ENCODE data around the gene WFIKKN1. TPM values are rescaled to one million over a fixed set of nuclear protein-coding genes. Genes with fewer than 3 reads are reported as not detected.

WFIKKN1 gene
- total and polyA plus RNA-seq, 2 of the 4 experiments (the other 2 are of a cell fraction) = 0.10 TPM; not detected in 1

- Histone ChIP-seq H3K9ac (ENCODE audit: low read depth, low read length) (peak overlapping the region; percentile 84), H3K4ac (ENCODE audit: low read depth, low read length) (peak overlapping the region; percentile 90), H2AK9ac (replicated peaks; ENCODE audit: low read depth, low read length, poor library complexity) (peak overlapping the region; percentile 100), H4K20me1 (ENCODE audit: insufficient read depth, low read length) (peaks cover 36% of the 10 kb centered on the region), H3K79me1 (ENCODE audit: low read depth in 1 of 2, low read length in 2 of 2) (peaks cover 19 to 61% of the 10 kb centered on the region in 2 experiments; a peak in 3 of 4 replicates), H2BK5ac (ENCODE audit: low read depth, low read length, poor library complexity, severe bottlenecking) (peak overlapping the region; percentile 95), H3K56ac (ENCODE audit: extremely low read depth, insufficient read depth, low read length) (peak overlapping the region; percentile 70; the same call in 1 of the 2 replicates), H2BK20ac (ENCODE audit: low read depth, low read length) (no peak overlapping the region), H3K23ac (ENCODE audit: low read depth, low read length) (peak overlapping the region; percentile 88), H2BK120ac (ENCODE audit: low read depth, low read length) (no peak overlapping the region), H4K5ac (ENCODE audit: low read depth, low read length) (no peak overlapping the region), H3K18ac (ENCODE audit: low read depth, low read length) (no peak overlapping the region), H3K36me3 (ENCODE audit: control insufficient read depth, insufficient read depth, low read length) (0 out of 2 replicates have a peak, but pooled peaks cover 2% of the 10 kb centered on the region), H3K4me2 (ENCODE audit: low read depth, low read length) (peak overlapping the region; percentile 54), H2AFZ (replicated peaks; ENCODE audit: low read length, poor library complexity) (peak overlapping the region; percentile 100), H3K4me1 (ENCODE audit: control insufficient read depth, insufficient read depth, low read length) (peaks cover 18% of the 10 kb centered on the region), H3K14ac (replicated peaks; ENCODE audit: low read depth, low read length) (peak overlapping the region; percentile 98), H3K27ac (ENCODE audit: insufficient read depth, low read length) (peak overlapping the region; percentile 60), H3K9me1 (ENCODE audit: insufficient read depth, low read length) (peaks cover 17% of the 10 kb centered on the region; the same call in 1 of the 2 replicates), H2BK15ac (ENCODE audit: low read depth, low read length) (no peak overlapping the region), H4K91ac (ENCODE audit: insufficient read depth, low read depth, low read length) (peak overlapping the region; percentile 81), H3K9me3 (ENCODE audit: control insufficient read depth, insufficient read depth, low read length) (no peaks in the 10 kb centered on the region), H3K4me3 (ENCODE audit: insufficient read depth, low read depth, low read length) (peak overlapping the region; percentile 68), H2AK5ac (ENCODE audit: low read depth, low read length) (peak overlapping the region; percentile 90), H4K8ac (ENCODE audit: low read depth in 2 of 2, low read length in 2 of 2) (peak overlapping the region; percentile 21 to 92), H3K27me3 (ENCODE audit: control insufficient read depth, insufficient read depth, low read length) (no peaks in the 10 kb centered on the region)
- in situ Hi-C loops (cut with MboI; ENCODE audit: low sequenced_read_pairs) (no loop called here), intact Hi-C loops (cut with micrococcal nuclease) (loop anchor here (2.0 kb wide), 2 partner anchors 48 to 192 kb away; partner anchors contain the start of genes METTL26 and NME4), dilution Hi-C loops (cut with HindIII; ENCODE audit: low sequenced_read_pairs, unreplicated experiment) (no loop called here)
- 0% methylated on average over 18 of the region's 21 CpGs; no CpG with 5 or more reads in 1 of the 2 experiments for WGBS, 2 experiments (ENCODE audit: extremely low coverage in 2 of 2, insufficient read length in 1 of 2)
- DNase-seq (peak; percentile 80), ATAC-seq (ENCODE audit: low read depth) (peak; percentile 4)
- BruUV-seq (replicated peaks) = no TSS peak
- CTCF ChIA-PET = no interaction called here
- TF ChIP-seq BHLHE40 (IDR thresholded peaks at IDR 0.05; ENCODE audit: low read depth, low read length) (no peak), FOS (IDR thresholded peaks at IDR 0.05; ENCODE audit: low read depth, low read length) (0 out of 2 replicates have a peak, but pooled peaks have one; percentile 27), CHD1 (IDR thresholded peaks at IDR 0.05; ENCODE audit: low read depth, low read length) (no peak), SMC3 (IDR thresholded peaks at IDR 0.05; ENCODE audit: low read depth, low read length) (no peak), CTCF (conservative IDR thresholded peaks at IDR 0.05; ENCODE audit: low read depth, low read length) (no peak), ELK1 (IDR thresholded peaks at IDR 0.05; ENCODE audit: borderline replicate concordance, low read depth, low read length) (no peak), RCOR1 (IDR thresholded peaks at IDR 0.05; ENCODE audit: insufficient replicate concordance, low read length) (no peak), RFX5 (IDR thresholded peaks at IDR 0.05; ENCODE audit: low read depth, low read length) (no peak), NFE2L2 (IDR thresholded peaks at IDR 0.05; ENCODE audit: low read depth, low read length) (no peak), RAD21 (IDR thresholded peaks at IDR 0.05; ENCODE audit: low read length) (no peak), MXI1 (IDR thresholded peaks at IDR 0.05; ENCODE audit: borderline replicate concordance, low read depth, low read length) (no peak), MAZ (IDR thresholded peaks at IDR 0.05; ENCODE audit: borderline replicate concordance, low read depth, low read length) (no peak; the same call in 1 of the 2 replicates), POLR2A (IDR thresholded peaks at IDR 0.05; ENCODE audit: low read depth, low read length) (peak; percentile 87), MAFK (IDR thresholded peaks at IDR 0.05; ENCODE audit: low read depth, low read length) (no peak), CEBPB (IDR thresholded peaks at IDR 0.05; ENCODE audit: low read depth, low read length) (no peak), USF2 (IDR thresholded peaks at IDR 0.05; ENCODE audit: low read depth, low read length) (no peak)
- POLR2A ChIA-PET (ENCODE audit: unreplicated experiment) = no interaction called here
Observed at GRCh38 chr16:588639-588888, 42.2 kb upstream of the WFIKKN1 start.
